Measurements from ENCODE around the gene PSMA2. TPM values are rescaled to one million over a fixed set of nuclear protein-coding genes. Genes with fewer than 3 reads are reported as not detected.

PSMA2 gene
- total and polyA plus RNA-seq, 2 donors (not counting 3 experiments of a cell fraction or from before 2014, with no cell fraction given) = 107 to 118 TPM

GRCh38 chr7:42964293-42964692 is 32.3 kb upstream of the PSMA2 start:
- Histone ChIP-seq H3K9me1 (replicated peaks; ENCODE audit: control insufficient read depth, extremely low read depth, insufficient read depth, low read length) (no peaks in the 10 kb centered on the region), H3K27me3 (ENCODE audit: control insufficient read depth in 2 of 2, insufficient read depth in 2 of 2, low read length in 2 of 2) (peaks cover 0 to 4% of the 10 kb centered on the region in 2 experiments), H3K4me2 (ENCODE audit: insufficient read depth, low read length) (no peak overlapping the region), H3K36me3 (ENCODE audit: control insufficient read depth in 2 of 2, extremely low read depth in 1 of 2, insufficient read depth in 2 of 2, low read length in 2 of 2) (no peaks in the 10 kb centered on the region), H2AFZ (ENCODE audit: low read depth, low read length) (no peak overlapping the region), H3K27ac (ENCODE audit: insufficient read depth, low read depth, low read length) (no peak overlapping the region), H3K79me2 (ENCODE audit: control insufficient read depth, insufficient read depth, low read length) (no peaks in the 10 kb centered on the region), H3K4me1 (ENCODE audit: control insufficient read depth, extremely low read depth, insufficient read depth, low read length) (no peaks in the 10 kb centered on the region), H3K9me3 (replicated peaks; ENCODE audit: control insufficient read depth, insufficient read depth, low read length) (no peaks in the 10 kb centered on the region), H4K20me1 (replicated peaks; ENCODE audit: control insufficient read depth, extremely low read depth, insufficient read depth, low read length) (no peaks in the 10 kb centered on the region), H3K9ac (replicated peaks; ENCODE audit: extremely low read depth, insufficient read depth, low read length) (no peak overlapping the region), H3K4me3 (replicated peaks in 1 of 3; ENCODE audit: insufficient read depth in 1 of 3, low read depth in 1 of 3, low read length in 3 of 3) (no peak overlapping the region)
- dilution Hi-C loops (cut with MboI; ENCODE audit: extremely low pct_ligation_motif_present, low sequenced_read_pairs) = no loop called here
- no TSS peak for BruUV-seq (replicated peaks)
- ChIA-PET POLR2A (no interaction called here), CTCF (interaction anchor here (1.3 kb wide), 1 partner anchor 23 kb away, joined by 4 read pairs; no protein-coding TSS in a partner anchor)
- DNase-seq (ENCODE audit: low read depth, low spot score) (no peak), FAIRE-seq (no peak)
- no peak for TF ChIP-seq FOS (IDR thresholded peaks at IDR 0.05; ENCODE audit: borderline replicate concordance, insufficient read depth, low read length)
- TF ChIP-seq CTCF (IDR thresholded peaks at IDR 0.05; ENCODE audit: extremely low read depth in 1 of 2, insufficient read depth in 1 of 2, low read depth in 1 of 2, low read length in 2 of 2) = no peak
- no peak for TF ChIP-seq POLR2A (IDR thresholded peaks at IDR 0.05; ENCODE audit: low read depth, low read length)
- TF ChIP-seq EZH2 (IDR thresholded peaks at IDR 0.05; ENCODE audit: borderline replicate concordance, low read depth, low read length, severe bottlenecking) = no peak
- TF ChIP-seq GATA2 (IDR thresholded peaks at IDR 0.05; ENCODE audit: insufficient read depth, insufficient read length, low read depth, low read length) = no peak
- TF ChIP-seq MAX (IDR thresholded peaks at IDR 0.05; ENCODE audit: insufficient read depth, insufficient read length) = no peak
- no peak for TF ChIP-seq POLR2AphosphoS5 (IDR thresholded peaks at IDR 0.05; ENCODE audit: insufficient read depth, low read depth, low read length)
- TF ChIP-seq JUN (IDR thresholded peaks at IDR 0.05; ENCODE audit: borderline replicate concordance, insufficient read depth, insufficient read length, low read depth) = no peak
- TF ChIP-seq MYC (IDR thresholded peaks at IDR 0.05; ENCODE audit: low read depth, low read length) = no peak
- intact Hi-C loops (cut with micrococcal nuclease) = no loop called here
